GM15510 (cell line): ENCODE data around the gene PYGM.

Experiments
- POLR2A ChIP-seq: IDR thresholded peaks from 3 replicates; pipeline ENCODE4 v1.6.1; 2011; ENCODE audit warnings: borderline replicate concordance; ENCODE audit not compliant: insufficient read length; ENCODE audit errors: extremely low read depth

The PYGM gene

DNA sequence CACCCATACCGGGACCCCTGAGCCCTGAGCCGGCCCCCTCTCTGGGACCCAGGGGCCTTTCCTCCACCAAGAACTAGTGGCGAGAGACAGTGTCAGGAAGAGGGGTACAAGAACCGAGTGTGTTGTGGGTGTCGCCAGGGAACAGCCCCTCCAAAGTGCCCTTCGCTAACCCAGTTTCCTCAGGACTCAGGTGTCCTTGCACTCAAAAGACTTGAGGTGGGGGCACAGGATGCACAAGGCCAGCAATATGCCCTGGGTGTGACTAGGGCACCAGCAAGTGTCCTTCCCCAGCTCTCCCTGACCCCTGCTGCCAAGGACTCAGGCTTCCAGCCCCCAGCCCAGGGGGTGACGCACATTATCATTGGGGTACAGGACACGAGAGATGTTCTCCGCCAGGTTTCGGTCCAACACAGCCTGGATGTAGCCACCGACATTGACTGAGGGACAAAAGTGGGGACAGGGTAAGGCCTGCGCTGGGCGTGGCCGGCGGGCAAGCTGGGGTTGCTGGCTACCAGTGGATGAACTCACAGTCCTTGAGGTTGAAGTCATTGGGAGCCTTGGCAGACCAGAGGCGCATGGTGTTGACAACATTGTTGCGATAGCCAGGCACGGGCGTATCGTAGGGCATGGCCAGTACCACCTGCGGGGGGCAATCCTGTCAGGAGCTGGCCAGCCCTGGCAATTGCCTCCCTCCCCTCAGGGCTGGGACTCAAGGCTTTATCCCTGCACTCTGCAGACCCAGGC is 4.7 kb downstream of the PYGM start:
- no peak for TF ChIP-seq POLR2A

DNA sequence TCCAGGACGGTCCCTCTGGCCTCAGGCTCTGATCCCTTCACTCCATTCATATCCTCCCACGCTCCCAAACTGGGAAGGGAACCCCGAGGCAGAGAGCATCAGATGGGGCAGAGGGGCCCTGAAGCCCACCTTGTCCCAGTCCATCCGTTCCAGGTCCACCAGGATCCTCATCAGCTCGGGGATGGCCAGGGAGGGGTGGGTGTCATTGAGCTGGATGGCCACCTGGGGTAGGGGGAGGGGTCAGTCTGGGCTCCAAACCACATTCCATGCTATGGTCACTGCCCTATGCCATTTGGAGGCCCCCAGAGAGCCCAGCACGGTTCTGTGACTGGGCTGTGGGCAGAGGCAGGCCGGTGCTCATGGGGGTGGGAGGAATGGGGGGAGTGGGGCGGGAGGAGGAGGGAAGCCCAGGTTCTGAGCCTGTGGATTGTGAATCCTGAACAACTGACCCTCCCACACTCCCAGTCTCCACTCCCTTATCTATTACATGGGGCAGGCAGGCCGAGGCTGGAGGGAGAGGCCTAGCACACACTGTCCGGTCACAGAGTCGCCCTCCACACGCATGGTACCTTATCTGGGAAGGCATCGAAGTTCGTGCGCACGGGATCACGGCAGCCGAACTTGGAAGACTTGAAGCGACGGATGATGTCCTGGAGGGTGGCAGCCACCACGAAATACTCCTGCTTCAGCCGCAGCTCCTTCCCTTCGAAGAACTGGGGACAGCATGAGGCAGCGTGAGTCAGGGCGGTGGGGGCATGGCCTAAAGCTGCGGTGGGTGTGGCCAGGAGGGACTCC is 5.5 kb downstream of the PYGM start:
- no peak for TF ChIP-seq POLR2A

DNA sequence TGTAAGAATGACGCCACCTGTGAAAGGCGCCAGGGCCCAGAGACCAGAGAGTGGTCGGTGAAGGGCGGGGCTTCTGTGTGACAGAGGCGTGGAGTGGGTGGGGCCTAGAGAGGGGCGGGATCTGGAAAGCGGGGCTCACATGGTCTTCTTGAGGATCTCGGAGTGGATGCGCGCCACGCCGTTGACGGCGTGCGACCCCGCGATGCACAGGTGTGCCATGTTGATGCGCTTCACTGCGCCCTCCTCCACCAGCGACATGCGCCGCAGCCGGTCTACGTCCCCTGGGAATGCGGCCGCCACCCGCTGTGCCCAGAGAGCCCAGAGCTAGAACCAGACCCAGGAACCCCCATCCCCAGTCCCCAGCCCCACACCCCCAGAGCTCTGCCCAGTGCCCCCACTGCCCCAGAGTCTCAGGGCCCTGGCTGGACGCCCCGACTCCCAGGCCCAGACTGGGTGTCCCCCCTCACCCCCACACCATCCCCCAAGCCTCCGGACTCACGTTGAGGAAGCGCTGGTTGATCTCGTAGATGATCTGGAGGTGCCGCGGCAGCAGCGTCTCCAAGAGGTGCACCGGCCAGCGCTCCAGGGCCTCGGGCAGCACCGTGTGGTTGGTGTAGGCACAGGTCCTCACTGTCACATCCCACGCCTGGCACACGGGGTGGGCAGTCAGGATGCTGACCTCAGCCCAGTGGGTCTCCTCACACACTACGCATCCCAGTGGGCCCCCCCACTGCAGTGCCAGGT is 6.2 kb downstream of the PYGM start:
- TF ChIP-seq POLR2A, result no peak

DNA sequence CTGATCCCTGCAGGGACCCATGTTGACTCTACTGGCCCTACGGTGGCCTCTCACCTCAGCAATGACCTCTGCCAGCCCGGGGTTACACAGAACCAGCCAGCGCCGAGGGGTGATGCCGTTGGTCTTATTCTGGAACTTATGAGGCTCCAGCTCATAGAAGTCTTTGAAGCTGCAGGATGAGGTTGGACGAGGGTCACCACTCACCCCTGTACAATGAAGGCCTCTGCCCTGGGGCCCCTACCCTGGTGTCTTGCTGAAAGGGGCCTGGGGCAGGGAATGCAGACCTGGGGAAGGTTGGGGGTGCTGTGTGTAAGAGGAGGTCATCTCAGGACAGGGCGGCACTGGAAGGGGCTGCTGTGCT is 6.8 kb downstream of the PYGM start:
- no peak for TF ChIP-seq POLR2A

DNA sequence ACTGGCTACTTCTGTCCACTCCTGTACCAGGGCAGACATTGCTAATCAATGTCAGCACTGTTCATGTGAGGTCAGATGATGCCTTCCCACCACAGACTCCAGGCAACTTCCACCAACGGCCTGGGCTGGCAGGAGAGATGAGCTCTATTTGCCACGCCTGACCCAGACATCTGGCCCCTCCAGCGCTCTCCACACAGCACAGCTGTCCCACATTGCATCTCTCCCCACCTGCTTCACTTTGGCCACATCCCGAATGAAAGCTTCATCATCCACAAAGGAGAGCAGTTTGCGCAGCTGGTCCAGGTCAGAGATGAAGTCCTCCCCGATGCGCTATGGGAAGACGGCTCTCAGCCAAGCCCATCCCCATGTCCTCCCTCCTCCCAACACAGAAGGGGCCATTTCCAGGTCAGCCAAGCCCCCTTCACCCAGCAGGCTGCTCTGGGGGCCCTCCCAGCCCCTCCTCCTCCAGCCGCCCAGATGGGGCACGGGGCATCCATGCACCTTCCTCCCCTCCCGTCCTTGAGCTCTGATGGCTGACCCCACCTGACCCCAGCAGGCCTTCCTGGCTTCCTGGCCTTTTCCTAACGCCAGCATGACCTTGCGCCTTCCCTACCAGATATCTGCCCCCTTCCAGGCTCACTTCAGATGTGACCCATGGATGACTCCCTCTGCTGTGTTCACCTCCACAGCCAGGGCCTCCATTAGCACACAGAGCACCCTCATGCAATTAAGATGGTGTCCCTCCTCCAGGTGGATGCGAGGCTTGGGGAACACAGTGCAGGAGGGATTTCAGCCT is 7.4 kb downstream of the PYGM start:
- no peak for TF ChIP-seq POLR2A

DNA sequence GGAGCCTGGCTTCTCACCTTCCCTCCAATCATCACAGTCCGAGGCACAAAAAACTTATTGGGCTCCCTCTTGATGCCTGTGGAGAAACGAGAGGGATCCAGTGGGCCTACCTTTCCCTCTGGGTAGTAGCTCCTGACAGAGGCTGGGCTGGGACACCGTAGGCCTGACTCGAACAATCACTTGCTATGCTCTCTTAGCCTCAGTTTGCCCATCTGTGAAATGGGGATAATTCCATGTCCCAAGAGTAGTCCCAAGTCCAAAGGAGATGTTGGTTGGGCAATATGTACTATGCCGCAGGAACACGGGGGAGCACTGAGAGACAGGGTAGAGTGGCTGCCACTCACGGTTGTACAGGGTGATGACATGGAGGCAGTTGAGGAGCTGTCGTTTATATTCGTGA is 8.2 kb downstream of the PYGM start:
- TF ChIP-seq POLR2A, result no peak

DNA sequence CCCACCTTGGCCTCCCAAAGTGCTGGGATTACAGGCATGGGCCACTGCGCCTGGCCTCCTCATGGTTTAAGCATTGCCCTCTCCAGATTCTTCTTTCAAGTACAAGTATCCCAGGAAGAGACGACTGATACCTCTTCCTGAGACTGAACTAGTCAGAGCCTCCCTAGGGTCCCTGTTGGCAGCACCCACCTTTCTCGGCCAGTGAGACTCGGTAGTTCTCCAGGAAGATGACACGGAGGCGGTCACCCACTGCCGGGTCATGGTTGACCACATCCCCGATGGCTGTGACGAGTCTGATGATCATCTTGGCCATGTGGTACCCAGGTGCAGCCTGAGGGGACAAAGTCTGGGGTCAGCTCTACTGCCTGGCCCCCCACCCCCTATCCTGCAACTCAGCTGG is 8.6 kb downstream of the PYGM start:
- no peak for TF ChIP-seq POLR2A

DNA sequence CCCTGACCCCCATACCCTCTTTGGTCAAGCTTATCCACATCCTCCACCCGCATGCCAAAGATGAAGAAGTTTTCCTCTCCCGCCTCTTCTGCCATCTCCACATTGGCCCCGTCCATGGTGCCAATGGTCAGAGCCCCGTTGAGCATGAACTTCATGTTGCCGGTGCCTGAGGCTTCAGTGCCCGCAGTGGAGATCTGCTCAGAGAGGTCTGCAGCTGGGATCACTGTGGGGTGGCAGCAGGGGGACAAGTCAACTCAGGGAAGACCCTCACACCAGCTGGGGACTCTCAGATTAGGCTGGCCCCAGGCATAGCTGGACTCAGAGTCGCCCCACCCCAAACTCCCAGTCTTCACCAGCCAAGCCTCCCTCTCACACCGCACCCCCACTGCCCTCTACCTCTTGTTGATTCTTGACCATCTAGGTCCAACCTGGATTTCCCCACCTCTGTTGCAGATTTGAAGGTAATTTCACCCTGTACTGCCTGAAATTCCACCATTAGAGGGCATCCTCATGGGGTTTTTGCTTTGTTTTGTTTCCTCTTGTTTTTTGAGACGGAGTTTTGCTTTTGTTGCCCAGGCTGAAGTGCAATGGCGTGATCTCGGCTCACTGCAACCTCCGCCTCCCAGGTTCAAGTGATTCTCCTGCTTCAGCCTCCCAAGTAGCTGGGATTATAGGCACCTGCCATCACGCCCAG is 9.3 kb downstream of the PYGM start:
- no peak for TF ChIP-seq POLR2A

DNA sequence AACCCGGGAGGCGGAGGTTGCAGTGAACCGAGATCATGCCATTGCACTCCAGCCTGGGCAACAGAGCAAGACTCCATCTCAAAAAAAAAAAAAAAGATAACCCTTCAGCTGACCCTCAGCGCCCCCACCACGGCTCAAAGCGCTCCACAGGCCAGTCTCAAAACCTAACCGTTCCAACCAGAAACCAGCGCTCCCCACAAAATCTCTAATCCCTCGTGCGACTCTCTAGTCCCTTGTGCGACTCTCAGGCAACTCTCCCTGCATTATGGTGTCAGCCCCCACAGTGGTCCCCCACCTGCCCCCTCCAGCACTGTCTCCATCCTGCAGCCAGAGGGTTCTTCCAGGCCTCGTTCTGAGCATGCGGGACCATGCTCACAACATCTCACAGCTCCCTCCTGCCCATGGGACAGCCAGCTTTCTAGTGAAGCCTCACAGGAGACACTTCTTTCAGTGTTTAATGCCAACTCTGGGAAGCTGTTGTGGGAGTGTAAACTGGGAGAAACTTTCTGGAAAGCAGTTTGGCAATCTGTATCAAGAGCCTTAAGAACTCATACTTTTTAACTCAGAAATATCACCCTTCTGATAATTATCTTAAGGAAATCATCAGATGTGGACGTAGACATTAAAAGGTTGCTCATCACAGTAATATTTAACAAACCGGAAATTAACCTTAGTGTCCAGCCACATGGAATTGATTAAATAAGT is 11.7 kb downstream of the PYGM start:
- TF ChIP-seq POLR2A, result no peak

DNA sequence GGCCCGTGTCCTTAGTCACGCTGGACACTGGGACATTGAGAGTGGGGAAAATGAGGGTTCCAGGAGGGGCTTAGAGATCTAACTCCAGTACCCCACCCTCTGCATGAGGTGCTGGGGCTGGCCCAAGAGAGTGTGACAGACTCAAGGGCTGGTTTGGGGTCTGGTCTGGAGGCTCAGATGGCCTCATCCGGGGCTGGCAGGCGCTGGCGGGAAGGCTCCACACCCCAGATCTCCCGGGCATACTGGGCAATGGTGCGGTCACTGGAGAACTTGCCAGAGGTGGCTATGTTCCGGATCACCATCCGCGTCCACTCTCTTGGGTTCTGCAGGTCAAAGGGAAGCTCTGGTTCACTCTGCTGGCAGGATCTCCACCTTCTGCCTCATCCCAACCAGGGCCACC is 13.3 kb downstream of the PYGM start:
- TF ChIP-seq POLR2A, result no peak

DNA sequence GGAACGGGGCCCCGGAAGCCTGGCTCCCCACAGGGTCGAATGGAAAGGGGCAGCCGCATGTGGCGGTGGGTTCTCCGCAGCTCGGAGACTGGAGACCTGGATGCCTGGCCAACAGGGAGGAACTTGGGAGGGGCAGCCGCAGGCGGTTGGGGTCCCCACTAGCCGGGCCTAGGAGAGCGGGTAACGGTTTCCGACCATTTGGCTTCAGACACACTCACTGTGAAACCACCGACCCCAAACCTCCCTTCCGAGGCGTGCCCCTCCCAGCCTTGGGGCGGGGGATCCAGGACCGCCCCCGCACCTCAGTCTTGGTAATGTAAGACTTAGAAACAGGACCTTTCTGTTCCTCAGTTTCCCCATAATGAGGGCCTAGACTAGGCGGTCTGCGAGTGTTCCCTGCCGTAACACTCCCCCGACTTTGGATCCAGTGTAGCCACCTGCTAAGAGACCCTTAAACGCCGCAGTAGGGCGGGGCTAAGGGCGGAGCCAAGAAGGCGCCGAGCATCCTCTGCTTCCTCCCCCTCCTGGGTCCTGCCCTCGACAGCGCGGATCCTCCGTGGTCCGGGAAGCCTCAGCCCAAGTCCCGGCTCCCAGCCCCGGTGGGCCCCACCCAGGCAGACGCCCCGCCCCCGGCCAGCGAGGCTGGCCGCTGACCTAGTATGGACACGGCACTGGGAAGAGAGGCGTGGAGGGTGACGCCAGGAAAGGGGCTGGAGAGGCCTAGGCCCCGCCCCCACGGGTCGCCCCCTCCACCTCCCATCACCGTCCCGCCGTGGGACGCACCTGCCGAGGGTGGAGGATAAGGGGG is 14.0 kb downstream of the PYGM start:
- TF ChIP-seq POLR2A, result peak; percentile 41

DNA sequence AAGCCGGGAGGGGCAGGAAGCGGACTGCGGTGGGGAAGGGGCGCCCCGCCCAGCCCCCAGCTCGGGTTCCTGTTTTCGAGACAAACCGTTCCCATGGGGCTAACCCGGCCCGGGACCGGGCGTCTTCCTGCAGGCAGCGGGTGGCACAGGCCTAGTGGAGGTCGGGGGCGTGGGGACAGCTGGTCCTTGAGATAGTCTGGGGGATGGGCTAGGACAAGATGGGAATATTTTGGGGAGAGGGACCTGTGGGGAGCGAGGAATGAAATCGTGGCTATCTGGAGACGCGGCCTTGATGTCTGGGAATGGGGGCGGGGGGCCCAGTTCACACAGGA is 14.6 kb downstream of the PYGM start:
- TF ChIP-seq POLR2A, result no peak
